Measurements from ENCODE around the gene XCL1.

The XCL1 gene

GRCh38 chr1:168607872-168608428, 31.5 kb downstream of the XCL1 start:
- no peak for DNase-seq

GRCh38 chr1:168608796-168609715, 32.7 kb downstream of the XCL1 start:
- DNase-seq, result no peak

- DNase-seq, result no peak
These were observed 33.5 kb downstream of the XCL1 start for GRCh38 chr1:168609741-168610510.

- DNase-seq, result peak; percentile 45 to 69 (median 64)
These were observed 36.6 kb downstream of the XCL1 start for GRCh38 chr1:168613038-168613451.

- DNase-seq, result peak; percentile 61 to 95 (median 84)
These were observed 37.4 kb downstream of the XCL1 start for GRCh38 chr1:168613691-168614231.

GRCh38 chr1:168614235-168614634, 37.8 kb downstream of the XCL1 start:
- peak; percentile 47 to 79 (median 74) for DNase-seq

GRCh38 chr1:168615965-168616364, 39.6 kb downstream of the XCL1 start:
- no peak for DNase-seq

GRCh38 chr1:168617974-168618750, 41.8 kb downstream of the XCL1 start:
- no peak for DNase-seq

GRCh38 chr1:168618886-168619285, 42.5 kb downstream of the XCL1 start:
- no peak for DNase-seq

- DNase-seq, result no peak
These were observed 45.0 kb downstream of the XCL1 start for GRCh38 chr1:168621356-168621755.

GRCh38 chr1:168623003-168623828, 46.8 kb downstream of the XCL1 start:
- peak in 1 of 3 experiments; percentile 65 for DNase-seq

- DNase-seq, result no peak
These were observed 47.4 kb downstream of the XCL1 start for GRCh38 chr1:168623831-168624230.

GRCh38 chr1:168626326-168626725, 49.9 kb downstream of the XCL1 start:
- DNase-seq, result peak in 1 of 3 experiments; percentile 18

- DNase-seq, result no peak
These were observed 51.0 kb downstream of the XCL1 start for GRCh38 chr1:168627370-168627769.

GRCh38 chr1:168628807-168629206, 52.4 kb downstream of the XCL1 start:
- no peak for DNase-seq

GRCh38 chr1:168629466-168629865, 53.1 kb downstream of the XCL1 start:
- no peak for DNase-seq
